Progenitor cell of endocrine pancreas (in vitro differentiated cells): Measurements from ENCODE around the gene JHY. TPM values are rescaled to one million over a fixed set of nuclear protein-coding genes. Genes with fewer than 3 reads are reported as not detected.
A peak's percentile ranks its signal among the peaks of the same experiment; 100 is the strongest.
"Not testable (repeated sequence)": the region's sequence is repeated elsewhere in the genome, so short reads cannot be mapped to it uniquely, and the experiment has no call there.

Source experiments
- DNase-seq: peaks from one replicate; pipeline ENCODE4 v3.0.0; 2021; ENCODE audit warnings: low spot score; ENCODE audit not compliant: unreplicated experiment
- H3K27ac Mint-ChIP-seq: 2 replicates; pipeline ENCODE4 v1.8.0; 2021; ENCODE audit warnings: mild to moderate bottlenecking, moderate library complexity, mixed read lengths
- H3K27me3 Mint-ChIP-seq: 2 replicates; pipeline ENCODE4 v1.8.0; 2021; ENCODE audit warnings: mixed read lengths
- H3K36me3 Mint-ChIP-seq: 2 replicates; pipeline ENCODE4 v1.8.0; 2022; ENCODE audit warnings: mixed read lengths; ENCODE audit not compliant: insufficient read depth
- H3K4me1 Mint-ChIP-seq: 2 replicates; pipeline ENCODE4 v1.8.0; 2021; ENCODE audit warnings: low read depth, mixed read lengths
- H3K4me3 Mint-ChIP-seq: 2 replicates; pipeline ENCODE4 v1.8.0; 2021; ENCODE audit warnings: low read depth, mild to moderate bottlenecking, moderate library complexity, mixed read lengths
- H3K9me3 Mint-ChIP-seq: 2 replicates; pipeline ENCODE4 v1.8.0; 2021; ENCODE audit warnings: low read depth, mixed read lengths
- CTCF ChIP-seq: fragments of 200-600 bp; sonication (generic); IDR thresholded peaks from one replicate; pipeline ENCODE4 v1.5.0; 2021; ENCODE audit warnings: antibody characterized with exemption, mild to moderate bottlenecking; ENCODE audit not compliant: unreplicated experiment
- total RNA-seq: library from RNA; stranded (reverse); gene quantifications from 2 replicates; pipeline ENCODE4 v1.2.1, GENCODE V29; 2021

Gene JHY
- total RNA-seq, 1 donor from 2014 or later: 3.5 TPM

GRCh38 chr11:122862091-122862490 lies 20.5 kb upstream of the JHY start:
- no peak for TF ChIP-seq CTCF
- DNase-seq: no peak
- peaks cover 17% of the 10 kb centered on the region for H3K27me3 Mint-ChIP-seq
- no peaks in the 10 kb centered on the region for H3K9me3 Mint-ChIP-seq
- H3K4me1 Mint-ChIP-seq: no peaks in the 10 kb centered on the region
- no peak overlapping the region for H3K27ac Mint-ChIP-seq
- H3K4me3 Mint-ChIP-seq: no peak overlapping the region
- H3K36me3 Mint-ChIP-seq: no peaks in the 10 kb centered on the region

GRCh38 chr11:122863154-122863553 lies 19.4 kb upstream of the JHY start:
- H3K4me3 Mint-ChIP-seq, H3K4me1 Mint-ChIP-seq, DNase-seq, H3K36me3 Mint-ChIP-seq, H3K27ac Mint-ChIP-seq, H3K9me3 Mint-ChIP-seq: not testable (repeated sequence)
- peaks cover 26% of the 10 kb centered on the region for H3K27me3 Mint-ChIP-seq

- Mint-ChIP-seq H3K9me3 (no peaks in the 10 kb centered on the region), H3K36me3 (no peaks in the 10 kb centered on the region), H3K4me3 (no peak overlapping the region), H3K4me1 (no peaks in the 10 kb centered on the region), H3K27ac (no peak overlapping the region), H3K27me3 (peaks cover 26% of the 10 kb centered on the region)
- peak; percentile 91 for TF ChIP-seq CTCF
- no peak for DNase-seq
These were observed 18.7 kb upstream of the JHY start for GRCh38 chr11:122863704-122864326.

GRCh38 chr11:122864386-122865115 lies 18.0 kb upstream of the JHY start:
- no peaks in the 10 kb centered on the region for H3K9me3 Mint-ChIP-seq
- no peak overlapping the region for H3K27ac Mint-ChIP-seq

GRCh38 chr11:122869622-122870021 lies 12.9 kb upstream of the JHY start:
- Mint-ChIP-seq H3K4me3 (no peak overlapping the region), H3K4me1 (no peaks in the 10 kb centered on the region), H3K9me3 (no peaks in the 10 kb centered on the region), H3K27me3 (peaks cover 19% of the 10 kb centered on the region), H3K36me3 (no peaks in the 10 kb centered on the region), H3K27ac (no peak overlapping the region)
- no peak for TF ChIP-seq CTCF
- DNase-seq: no peak

More at GRCh38 chr11:122864386-122865115, 18.0 kb upstream of the JHY start:
- DNase-seq: no peak
- Mint-ChIP-seq H3K4me3 (no peak overlapping the region), H3K4me1 (no peaks in the 10 kb centered on the region), H3K27me3 (peaks cover 28% of the 10 kb centered on the region), H3K36me3 (no peaks in the 10 kb centered on the region)
- no peak for TF ChIP-seq CTCF

- Mint-ChIP-seq H3K4me1 (no peaks in the 10 kb centered on the region), H3K9me3 (no peaks in the 10 kb centered on the region), H3K4me3 (no peak overlapping the region), H3K27ac (no peak overlapping the region), H3K36me3 (no peaks in the 10 kb centered on the region), H3K27me3 (peaks cover 15% of the 10 kb centered on the region)
- no peak for TF ChIP-seq CTCF
- DNase-seq: no peak
These were observed 11.3 kb upstream of the JHY start for GRCh38 chr11:122871302-122871701.
